GM19463 (cell line): ENCODE results near the gene PDXK.

Experiments
- ATAC-seq: cut with Tn5 transposase; IDR thresholded peaks from one replicate; pipeline ENCODE4 v1.9.1; 2021; ENCODE audit warnings: mild to moderate bottlenecking, moderate library complexity; ENCODE audit not compliant: unreplicated experiment

The PDXK gene

DNA sequence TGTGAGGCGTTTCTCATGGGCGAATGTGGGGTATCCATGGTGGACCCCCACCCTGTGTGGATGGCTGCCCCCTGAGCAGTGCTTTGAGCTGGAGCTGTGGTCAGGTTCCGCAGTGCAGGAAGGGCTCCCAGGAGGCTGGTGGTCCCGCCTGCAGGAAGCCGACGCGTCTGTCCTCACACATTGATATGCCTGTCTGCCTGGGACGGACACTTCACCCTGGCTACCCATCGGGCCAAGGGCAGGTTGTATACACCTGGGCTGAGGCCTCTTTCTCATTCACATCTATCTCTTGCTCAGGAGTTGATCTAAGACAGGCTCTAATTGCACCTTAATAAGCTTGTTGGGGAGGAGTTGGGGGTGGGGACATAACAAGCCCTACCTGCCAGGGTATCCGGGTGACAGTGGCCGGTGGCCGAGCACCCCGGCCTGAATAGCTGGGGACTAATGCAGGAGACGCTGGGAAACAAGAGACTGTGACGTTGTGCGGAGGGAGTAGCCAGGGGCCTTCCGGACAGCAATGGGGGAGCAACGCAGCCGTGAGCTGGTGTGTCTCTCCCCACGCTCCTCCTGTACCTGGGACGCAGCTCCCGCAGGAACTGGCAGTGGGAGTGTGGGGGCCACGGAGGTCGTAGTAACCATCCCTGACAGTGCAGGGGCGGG, 21.7 kb downstream of the PDXK start:
- ATAC-seq, result no peak

DNA sequence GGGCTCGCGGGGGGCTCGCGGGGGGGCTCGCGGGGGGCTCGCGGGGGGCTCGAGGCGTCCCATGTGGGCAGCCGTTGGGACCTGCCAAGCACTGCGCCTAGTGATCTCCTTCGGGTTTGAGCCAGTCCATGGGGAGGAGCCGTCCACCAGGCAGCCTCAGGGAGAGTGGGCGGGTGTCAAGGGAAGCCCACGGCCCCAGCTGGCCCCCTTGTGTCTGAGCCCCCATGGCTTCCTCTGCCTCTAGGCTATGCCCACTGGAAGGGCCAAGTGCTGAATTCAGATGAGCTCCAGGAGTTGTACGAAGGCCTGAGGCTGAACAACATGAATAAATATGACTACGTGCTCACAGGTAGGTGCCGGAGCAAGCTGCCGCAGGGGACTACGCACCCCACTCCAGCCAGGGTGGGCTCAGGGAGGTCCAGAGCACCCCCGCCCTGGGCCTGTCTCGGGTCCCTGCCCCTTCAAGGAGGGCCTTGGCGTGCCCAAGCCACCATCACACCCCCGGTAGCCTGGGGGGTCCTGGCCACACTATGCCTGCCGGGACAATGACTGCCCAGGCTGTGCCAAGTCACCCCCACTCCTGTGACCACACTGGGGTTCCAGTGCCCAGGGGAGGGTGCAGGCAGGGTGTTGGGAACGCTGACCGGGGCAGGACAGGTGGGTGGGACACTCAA, 22.6 kb downstream of the PDXK start:
- no peak for ATAC-seq

DNA sequence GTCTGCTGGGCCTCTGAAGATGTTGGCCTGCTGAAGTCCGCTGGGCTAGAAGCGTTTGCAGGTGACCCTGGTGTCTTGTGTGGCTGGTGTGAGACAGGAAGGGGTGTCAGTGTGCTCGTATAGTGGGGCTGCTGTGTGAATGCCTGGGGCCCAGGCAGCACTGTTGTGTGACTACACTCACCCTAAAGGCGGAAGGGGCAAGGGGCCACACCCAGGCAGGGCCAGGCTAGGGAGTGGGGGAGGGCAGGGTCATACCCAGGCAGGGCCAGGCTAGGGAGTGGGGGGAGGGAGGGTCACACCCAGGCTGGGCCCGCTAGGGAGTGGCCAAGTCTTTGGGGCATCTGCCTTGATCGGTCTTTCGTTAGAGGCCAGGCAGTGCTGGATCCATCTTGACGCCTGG, 25.0 kb downstream of the PDXK start:
- no peak for ATAC-seq

DNA sequence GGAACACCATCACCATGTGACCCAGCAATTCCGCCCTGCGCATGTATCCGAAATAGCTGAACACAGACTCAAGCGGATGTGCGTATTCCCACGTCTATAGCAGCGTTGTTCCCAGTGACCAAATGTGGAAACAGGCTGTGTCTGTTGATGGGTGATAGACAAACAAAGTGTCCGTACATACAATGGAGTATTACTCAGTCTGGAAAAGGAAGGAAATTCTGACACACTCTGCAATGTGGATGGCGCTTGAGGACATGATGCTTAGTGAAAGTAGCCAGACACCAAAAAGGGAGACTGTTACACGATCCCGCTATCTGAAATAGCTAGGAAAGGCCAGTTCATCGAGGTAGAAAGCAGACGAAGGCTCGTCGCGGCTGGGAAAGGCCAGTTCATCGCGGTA, 25.8 kb downstream of the PDXK start:
- ATAC-seq, result no peak

DNA sequence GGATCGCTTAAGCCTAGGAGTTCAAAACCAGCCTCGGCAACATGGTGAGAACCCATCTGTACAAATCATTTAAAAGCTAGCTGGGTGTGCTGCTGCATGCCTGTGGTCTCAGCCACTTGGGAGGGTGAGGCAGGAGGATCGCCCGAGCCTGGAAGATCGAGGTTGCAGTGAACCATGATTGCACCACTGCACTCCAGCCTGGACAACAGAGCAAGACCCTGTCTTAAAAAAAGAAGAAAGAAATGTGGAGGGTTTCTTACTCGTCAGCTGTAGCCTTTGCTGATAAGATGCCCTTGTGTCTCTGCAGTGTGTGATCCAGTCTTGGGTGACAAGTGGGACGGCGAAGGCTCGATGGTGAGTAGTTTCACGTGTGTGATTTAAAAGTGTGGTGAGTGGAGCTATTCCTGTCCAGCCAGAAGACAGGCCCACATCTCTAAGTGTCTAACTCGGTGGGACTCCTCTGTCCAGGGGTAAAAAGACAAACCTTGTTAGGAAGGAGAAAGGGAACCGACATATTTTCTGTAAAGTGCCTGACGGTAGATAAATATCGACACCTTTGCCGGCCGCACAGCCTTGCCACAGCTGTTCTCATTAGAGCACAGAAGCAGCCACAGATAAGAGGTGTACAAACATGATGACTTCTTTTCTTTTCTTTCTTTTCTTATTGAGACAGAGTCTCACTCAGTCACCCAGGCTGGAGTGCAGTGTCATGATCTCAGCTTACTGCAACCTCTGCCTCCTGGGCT, 27.0 kb downstream of the PDXK start:
- no peak for ATAC-seq

DNA sequence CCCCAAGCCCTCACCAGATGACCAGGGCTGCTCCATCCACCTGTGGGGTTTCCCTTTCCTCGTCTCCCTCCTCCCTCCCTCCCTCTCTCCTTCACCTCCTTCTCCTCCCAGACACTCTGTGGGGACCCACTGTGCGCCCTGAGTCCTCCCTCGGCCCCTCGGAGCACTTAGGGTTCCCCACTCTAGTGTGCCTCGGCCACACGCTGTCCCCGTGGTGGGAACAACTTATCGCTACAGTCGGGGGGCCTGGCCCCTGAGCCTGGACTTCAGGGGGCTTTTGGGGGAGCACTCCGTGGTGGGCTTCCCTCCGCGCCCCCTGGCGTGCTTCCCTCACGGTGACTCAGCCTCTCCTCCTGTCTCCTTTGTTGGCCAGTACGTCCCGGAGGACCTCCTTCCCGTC, 29.7 kb downstream of the PDXK start:
- ATAC-seq, result no peak

DNA sequence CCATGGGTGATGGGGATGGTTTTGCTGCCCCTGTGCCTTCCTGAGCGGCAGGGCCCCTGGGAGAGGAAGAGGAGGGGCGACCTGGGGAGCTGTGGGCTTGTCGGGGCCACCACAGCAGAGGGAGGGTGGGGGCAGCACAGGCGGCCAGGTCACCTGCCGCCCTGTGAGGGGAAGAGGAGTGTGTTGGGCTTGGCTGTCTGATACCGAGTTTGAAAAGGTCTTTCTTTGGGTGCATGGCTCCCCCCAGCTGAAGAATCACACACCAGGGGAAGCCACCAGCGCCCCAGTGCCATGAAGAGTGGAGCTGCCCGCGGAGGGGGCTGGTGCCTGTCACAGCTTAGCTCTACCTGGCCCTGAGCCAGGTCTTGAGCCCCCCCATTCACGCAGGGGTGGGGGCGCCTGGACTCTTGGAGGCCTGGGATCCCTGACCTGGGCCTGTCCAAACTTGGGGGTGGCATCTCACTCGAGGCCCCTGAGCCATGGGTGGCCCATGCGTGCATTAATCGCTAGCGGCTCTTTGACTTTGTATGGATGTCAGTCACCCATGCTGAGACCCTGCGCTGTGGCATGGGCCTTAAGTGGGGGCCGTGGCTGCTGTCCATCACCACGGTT, 30.8 kb downstream of the PDXK start:
- no peak for ATAC-seq

DNA sequence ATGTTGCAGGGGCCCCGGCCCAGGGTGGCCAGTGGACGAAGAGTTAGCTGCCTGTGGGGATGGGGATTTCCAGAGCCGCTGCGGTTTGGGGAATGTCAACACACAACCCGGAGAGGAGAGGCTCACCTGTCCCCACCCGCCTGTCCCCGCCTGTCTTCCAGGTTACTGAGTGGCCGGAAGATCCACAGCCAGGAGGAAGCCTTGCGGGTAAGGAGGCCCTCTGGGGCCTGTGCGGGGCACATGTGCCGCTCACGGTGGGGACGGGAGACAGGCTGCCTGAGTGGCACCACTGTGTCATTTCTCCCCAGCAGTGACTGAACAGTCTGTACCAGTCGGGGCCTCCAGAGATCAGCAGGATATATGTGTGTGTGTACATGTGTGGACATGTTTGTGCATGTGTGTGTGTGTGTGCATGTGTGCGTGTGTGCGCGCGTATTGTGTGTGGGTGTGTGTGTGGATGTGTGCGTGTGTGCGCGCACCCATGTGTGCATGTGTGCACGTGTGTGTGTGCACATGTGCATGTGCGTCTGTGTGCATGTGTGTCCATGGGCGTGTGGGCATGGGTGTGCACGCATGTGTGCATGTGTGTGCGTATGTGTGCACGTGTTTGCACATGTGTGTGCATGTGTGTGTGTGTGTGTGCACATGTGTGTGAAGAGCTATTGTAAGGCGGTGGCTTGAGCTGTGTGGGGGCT, 31.6 kb downstream of the PDXK start:
- ATAC-seq, result no peak

DNA sequence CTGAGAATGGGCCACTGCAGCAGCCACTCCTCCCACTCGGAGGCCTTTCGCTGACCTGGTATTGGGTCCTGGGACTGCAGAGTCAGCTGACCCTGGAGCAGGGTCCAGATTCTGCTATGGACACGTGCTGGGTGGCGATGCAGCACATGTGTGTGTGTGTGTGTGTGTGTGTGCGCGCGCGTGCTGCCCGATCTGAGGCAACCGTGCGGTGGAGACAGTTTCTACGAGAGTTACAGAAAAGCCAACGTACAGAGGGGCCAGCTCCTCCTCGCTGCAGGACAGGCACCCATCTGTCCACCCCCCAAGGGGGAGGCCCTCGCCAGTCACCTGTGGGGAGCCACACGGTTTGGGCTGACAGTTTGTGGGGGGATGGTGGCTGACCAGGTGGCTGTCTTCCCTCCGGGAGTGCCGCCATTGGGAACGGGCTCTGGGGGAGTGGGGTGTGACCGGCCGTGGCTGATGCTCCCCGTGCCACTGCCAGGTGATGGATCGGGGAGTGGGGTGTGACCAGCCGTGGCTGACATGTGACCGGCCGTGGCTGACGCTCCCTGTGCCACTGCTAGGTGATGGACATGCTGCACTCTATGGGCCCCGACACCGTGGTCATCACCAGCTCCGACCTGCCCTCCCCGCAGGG, 33.1 kb downstream of the PDXK start:
- no peak for ATAC-seq

DNA sequence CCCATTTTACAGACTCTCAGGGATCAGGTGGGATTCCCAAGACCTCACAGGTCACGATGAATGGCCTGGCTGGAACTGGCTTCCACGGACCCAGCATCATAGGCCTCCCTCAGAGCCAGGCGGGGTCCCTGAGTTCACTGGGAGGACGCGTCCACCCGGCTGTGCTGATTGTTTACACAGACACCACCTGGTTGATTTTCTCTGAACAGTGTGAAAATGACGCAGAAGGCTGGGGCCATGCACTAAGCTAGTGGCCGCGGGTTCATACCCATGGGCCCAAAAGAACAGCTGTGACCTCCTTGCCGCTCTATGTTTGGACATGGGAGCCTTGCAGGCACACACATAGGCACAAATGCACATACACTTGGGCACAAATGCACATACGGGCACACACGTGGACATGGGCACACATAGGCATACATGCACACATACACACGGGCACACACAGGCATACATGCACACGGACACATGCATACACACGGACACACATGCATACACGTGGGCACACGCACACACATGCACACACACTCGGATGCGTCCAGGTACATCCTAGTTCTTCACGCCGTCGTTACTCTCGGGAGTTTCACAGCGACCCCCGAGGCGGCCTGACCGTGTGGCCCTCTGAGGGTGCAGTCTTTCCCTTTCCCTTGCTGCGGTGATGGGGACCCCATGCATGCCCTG, 34.0 kb downstream of the PDXK start:
- ATAC-seq, result no peak

DNA sequence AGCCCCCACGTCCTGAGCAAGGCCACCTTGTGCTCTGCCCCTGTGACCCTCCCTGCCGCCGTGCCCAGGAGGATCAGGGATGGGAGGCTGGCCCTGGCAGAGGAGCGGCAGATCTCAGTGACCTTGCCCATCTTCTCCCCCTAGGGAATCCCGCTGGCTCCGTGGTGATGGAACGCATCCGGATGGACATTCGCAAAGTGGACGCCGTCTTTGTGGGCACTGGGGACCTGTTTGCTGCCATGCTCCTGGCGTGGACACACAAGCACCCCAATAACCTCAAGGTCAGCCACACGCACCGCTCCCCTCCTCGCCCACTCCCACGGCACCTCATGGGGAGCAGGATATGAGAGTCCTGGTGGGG, 34.5 kb downstream of the PDXK start:
- no peak for ATAC-seq

DNA sequence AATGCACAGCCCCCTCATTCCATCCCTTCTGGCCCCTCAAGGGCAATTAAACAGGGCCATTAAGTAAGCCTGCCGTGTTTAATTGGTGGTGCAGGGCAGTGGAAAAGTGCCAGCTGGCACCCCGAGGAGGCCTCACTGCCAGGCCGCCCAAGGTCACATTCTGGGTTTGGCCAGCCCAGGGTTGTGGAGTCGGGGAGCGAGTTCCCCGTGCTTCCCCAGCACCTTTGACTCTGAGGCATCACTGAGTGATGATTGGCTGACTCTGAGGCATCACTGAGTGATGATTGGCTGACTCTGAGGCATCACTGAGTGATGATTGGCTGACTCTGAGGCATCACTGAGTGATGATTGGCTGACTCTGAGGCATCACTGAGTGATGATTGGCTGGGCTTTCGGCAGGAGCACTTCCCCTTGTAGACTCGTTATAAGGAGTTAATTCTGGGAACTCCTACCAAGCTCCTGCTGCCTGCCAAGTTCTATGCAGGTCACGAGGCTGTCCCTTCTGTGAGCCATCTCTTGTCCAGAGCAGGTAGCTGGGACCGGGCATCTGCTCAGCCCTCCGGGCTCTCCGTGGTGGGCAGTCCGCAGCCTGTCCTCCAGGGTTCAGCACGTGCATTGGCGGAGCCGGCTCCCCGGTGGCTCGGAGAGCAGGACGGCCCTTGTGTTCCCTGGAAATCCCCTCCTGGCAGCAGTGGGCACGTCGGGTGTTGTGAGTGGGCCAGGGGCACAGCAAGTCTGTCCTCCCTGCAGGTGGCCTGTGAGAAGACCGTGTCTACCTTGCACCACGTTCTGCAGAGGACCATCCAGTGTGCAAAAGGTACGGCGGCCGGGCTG, 36.2 kb downstream of the PDXK start:
- ATAC-seq, result no peak

DNA sequence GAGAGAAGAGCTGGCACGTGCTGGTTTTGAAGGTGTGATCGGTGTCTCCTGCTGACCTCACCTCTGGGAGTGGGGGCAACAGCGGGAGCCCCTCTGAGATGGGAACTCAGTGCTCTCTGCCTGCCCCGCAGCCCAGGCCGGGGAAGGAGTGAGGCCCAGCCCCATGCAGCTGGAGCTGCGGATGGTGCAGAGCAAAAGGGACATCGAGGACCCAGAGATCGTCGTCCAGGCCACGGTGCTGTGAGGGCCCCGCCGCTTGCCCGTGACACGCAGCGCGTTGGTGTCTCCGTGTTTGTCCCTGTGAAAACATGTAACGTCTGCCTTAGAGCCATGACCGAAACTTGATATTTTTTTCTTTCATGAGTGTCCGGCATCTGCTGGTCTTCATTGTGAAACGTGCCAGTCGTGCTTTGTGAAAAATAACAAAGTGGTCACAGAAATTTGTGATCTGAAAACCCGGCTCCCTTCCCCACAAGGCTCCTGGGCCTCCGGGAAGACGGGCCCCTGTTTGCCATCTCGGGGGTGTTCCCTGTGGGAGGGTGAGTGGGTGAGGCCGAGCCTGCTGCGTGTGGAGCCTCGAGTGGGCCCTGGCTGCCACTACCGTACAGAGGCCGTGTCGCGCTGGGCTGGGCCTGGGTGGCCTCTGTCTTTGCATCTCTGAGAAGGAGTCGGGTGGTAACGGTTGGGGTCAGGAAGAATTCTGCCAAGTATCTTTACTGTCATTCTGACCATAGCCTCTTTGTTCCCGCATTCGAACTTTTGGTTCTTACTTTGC, 37.1 kb downstream of the PDXK start:
- ATAC-seq, result no peak

DNA sequence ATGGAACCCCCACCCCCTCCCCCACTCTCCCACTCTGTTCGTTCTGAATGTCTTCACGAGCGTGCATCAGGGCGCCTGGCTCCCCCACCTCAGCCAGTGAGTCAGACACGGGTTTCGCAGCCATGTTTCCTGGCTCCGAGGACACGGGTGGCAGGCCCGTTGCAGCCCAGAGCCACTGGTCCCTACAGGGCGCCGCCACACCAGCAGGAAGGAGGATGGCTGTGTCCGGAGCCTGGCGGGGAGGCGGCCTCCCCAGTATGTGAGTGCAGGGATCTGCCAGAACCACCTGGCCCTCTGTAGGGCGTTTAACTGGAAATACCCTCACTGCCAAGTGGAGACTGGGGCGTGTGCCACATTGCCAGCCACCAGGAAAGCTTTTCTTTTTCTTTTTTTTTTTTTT, 38.7 kb downstream of the PDXK start:
- ATAC-seq, result no peak

DNA sequence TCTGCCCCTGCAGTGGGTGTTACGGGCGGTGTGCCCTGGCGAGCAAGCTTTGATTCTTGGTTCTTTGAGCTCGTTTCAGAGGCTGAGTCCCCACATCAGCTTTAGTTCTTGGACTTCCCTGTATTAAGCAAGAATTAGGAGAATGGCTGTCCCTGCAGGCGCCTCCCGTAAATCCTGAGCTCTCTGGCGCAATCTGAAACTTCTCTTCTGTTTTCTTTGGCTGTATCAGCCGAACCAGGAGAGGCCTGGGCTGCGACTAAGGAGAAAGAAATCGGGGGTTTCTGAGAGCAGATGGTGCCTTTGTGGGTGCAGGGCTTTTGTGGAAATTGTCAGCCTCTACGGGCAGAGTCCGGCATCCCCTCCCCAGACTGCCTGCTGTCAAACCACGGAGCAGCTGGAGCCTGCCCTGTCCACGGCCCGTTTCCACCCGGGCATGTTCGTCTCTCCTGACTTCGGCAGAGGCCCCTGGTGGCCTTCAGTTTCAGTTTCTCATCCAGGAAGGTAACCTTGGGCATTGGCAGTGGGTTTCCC, 39.2 kb downstream of the PDXK start:
- ATAC-seq, result no peak

DNA sequence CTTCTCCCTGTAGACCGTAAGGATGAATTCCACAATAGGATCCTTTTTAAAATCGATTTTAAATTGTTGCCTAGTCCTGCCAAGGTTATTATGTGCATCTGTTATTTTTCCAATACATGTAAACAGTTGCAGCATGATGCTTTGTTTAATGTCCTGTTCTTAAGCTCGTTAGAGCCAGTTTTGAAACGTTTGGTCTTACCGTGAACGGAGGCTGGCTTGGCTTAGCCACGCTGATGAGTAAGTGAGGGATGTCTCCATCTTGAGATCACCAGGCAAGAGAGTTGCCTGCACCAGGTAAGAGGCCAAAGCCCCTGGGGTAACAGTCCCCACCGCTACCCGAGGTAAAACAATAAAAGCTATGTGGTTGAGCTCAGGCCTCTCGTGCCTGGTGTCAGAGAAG, 39.9 kb downstream of the PDXK start:
- ATAC-seq, result no peak

DNA sequence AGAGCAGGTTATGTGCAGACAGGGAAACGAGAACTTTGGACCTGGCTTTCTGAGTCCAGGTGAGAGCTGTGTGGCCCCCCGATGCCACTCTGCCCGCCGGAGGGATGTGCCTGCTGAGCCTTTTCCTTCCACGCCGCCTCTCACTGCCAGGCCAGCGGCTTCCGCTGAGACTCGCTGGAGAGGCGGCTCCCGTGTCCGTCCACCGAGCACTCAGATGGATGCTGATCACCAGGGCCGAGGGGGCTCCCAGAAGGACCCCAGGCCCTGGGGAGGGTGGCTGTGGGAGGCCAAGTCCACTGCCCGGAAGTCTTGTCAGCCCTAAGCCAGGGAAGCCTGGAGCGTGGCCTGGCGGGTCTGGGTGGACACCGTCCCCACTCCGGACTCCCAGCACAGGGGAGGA, 40.7 kb downstream of the PDXK start:
- no peak for ATAC-seq

DNA sequence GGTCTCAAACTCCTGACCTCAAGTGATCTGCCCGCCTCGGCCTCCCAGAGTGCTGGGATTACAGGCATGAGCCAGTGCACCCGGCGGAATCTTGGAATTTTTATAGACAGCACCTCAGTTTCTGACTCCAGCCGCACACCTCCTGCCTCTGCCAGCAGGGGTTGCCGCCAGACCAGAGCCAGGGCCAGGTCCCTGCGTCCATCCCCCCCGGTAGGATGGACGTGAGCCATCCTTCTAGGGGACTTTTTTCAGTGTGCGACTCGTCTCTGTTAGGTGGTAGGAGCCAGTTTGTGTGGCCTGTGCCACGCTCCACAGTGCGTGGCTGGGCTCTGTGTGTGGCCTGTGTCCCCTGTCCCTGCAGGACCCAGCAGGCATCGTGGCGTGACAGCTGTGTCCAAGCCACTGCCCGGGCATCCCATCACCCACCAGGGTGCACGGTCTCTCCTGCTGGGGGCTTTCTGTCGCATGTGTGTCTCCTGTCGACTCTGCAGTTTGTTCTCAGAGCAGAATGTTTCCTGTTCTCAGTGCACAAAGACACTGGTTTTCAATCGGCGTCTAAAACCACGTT, 41.5 kb downstream of the PDXK start:
- ATAC-seq, result no peak
